22Rv1 (cell line): ENCODE measurements around the gene ZNF506.
A peak's percentile ranks its signal among the peaks of the same experiment; 100 is the strongest.
"Not testable (repeated sequence)": the region's sequence is repeated elsewhere in the genome, so short reads cannot be mapped to it uniquely, and the experiment has no call there.

Experiments used
- H3K27ac ChIP-seq: fragments of 450-650 bp; 2 replicates; pipeline ENCODE4 v1.5.1; 2017
- ZFX ChIP-seq: fragments of 450-650 bp; IDR thresholded peaks from 2 replicates; pipeline ENCODE4 v1.6.1; 2017; ENCODE audit warnings: antibody characterized with exemption, borderline replicate concordance
- TF ChIP-seq, protein P1 (sequence below): fragments of 450-650 bp; IDR thresholded peaks from 2 replicates; pipeline ENCODE4 v1.5.1; 2017; ENCODE audit warnings: mild to moderate bottlenecking

ZNF506 gene

DNA sequence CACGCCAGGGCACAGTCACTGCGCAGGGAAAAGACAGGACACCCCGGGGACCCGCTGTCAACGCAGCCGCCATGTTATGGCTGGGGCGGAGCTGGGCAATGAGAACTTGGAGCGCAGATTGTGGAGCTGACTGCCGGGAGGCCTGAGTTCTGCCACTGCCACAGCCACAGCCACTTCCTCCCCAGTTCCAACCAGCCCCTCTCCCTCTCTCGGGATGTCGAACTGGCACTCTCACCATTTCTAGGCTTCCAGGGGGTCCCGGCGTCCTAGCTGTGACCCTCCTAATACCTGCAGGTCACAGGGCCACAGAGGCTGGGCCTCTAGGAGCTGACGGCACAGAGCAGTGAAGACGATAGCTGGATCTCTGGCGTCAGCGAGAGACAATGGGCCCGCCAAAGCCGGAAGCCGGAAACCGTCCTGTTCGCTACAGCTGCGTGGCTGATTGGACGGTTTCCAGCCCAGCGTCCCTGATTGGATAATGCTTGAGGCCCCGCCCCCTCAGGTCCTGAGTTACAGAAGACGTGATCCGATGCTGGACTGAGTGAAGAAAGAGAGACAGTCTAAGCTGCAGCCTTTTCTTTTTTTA, at the start of gene ZNF506:
TSS of gene ZNF506 (minus strand) at position 385 of the 586 bp plus-strand sequence. CDS start at position 238, 147 bp downstream.
- H3K27ac ChIP-seq, result peak within 1 kb of the TSS; percentile 91
- TF ChIP-seq, protein P1, sequence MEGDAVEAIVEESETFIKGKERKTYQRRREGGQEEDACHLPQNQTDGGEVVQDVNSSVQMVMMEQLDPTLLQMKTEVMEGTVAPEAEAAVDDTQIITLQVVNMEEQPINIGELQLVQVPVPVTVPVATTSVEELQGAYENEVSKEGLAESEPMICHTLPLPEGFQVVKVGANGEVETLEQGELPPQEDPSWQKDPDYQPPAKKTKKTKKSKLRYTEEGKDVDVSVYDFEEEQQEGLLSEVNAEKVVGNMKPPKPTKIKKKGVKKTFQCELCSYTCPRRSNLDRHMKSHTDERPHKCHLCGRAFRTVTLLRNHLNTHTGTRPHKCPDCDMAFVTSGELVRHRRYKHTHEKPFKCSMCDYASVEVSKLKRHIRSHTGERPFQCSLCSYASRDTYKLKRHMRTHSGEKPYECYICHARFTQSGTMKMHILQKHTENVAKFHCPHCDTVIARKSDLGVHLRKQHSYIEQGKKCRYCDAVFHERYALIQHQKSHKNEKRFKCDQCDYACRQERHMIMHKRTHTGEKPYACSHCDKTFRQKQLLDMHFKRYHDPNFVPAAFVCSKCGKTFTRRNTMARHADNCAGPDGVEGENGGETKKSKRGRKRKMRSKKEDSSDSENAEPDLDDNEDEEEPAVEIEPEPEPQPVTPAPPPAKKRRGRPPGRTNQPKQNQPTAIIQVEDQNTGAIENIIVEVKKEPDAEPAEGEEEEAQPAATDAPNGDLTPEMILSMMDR, result no peak
- no peak for TF ChIP-seq ZFX

DNA sequence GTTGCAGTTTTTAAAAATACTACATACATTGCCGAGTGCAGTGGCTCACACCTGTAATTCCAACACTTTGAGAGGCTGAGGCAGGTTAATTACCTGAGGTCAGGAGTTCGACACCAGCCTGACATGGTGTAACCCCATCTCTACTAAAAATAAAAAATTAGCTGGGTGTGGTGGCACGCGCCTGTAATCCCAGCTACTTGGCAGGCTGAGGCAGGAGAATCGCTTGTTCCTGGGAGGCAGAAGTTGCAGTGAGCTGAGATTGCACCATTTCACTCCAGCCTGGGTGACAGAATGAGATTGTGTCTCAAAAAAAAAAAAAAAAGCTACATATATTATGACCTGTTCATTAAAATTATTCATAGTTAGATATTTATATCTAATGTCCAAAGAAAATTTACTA, 48.5 kb upstream of the ZNF506 start:
- H3K27ac ChIP-seq, result not testable (repeated sequence)

DNA sequence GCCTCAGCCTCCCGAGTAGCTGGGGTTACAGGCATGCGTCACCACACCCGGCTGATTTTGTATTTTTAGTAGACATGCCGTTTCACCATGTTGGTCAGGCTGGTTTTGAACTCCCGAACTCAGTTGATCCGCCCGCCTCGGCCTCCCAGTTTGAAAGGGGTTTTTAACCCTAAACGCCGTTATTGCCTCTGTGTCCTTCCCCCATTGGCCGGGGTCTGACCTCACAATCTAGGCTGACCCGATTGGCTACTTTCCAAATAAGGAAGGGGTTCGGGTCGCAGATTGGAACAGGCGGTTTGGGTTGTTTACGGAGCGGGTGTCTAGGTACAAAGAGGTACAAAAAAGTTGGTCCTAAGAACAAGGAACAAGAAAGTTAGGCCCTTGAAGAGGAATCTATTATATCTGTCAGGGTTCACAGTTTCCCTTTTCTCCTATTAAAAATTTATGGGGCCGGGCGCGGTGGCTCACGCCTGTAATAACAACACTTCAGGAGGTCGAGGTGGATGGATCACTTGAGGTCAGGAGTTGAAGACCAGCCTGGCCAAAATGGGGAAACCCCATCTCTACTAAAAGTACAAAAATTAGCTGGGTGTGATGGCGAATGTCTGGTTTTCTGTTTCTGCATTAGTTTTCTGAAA, 45.2 kb upstream of the ZNF506 start:
- peak overlapping the region; percentile 98 for H3K27ac ChIP-seq
- TF ChIP-seq, protein P1, result no peak
- no peak for TF ChIP-seq ZFX

DNA sequence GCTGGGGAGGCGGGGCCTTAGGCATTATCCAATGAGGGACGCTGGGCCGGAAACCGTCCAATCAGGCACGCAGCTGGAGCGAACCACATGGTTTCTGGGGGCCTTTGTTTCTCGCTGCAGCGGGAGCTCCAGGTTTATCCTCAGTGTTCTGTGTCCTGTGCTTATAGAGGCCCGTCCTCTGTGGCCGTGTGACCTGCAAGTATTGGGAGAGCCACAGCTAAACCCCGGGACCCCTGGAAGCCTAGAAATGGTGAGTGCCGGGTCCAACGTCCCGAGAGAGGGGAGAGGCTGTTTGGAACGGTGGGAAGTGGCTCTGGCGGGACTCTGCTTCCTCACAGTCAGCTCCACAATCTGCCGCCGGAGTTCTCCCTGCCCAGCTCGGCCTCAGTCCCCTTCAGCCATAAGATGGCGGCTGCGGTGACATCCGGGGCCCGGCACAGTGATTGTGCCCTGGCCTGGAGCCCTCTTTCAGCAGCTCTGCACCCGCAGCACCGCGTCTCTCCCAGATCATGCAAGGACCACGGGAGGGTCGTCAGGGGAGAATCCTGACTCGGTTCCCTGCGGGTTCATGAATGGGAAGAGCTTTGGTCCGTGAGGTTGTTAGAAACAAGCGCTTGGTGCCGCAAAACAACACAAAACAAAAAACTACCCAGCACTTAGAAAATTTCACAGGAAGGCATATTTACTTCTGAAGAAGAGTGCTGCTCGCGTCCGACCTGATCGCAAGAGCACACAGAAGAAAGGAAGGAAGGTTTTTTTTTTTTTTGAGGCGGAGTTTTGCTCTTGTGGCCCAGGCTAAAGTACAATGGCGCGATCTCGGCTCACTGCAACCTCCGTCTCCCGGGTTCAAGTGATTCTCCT, 44.4 kb upstream of the ZNF506 start, which contains the start of gene ZNF253:
TSS of gene ZNF253 (plus strand) at position 133 of the 861 bp plus-strand sequence. CDS start at position 248, 115 bp downstream.
- H3K27ac ChIP-seq, result peak within 1 kb of the TSS; percentile 98
- TF ChIP-seq, protein P1, result no peak
- TF ChIP-seq ZFX, result no peak

DNA sequence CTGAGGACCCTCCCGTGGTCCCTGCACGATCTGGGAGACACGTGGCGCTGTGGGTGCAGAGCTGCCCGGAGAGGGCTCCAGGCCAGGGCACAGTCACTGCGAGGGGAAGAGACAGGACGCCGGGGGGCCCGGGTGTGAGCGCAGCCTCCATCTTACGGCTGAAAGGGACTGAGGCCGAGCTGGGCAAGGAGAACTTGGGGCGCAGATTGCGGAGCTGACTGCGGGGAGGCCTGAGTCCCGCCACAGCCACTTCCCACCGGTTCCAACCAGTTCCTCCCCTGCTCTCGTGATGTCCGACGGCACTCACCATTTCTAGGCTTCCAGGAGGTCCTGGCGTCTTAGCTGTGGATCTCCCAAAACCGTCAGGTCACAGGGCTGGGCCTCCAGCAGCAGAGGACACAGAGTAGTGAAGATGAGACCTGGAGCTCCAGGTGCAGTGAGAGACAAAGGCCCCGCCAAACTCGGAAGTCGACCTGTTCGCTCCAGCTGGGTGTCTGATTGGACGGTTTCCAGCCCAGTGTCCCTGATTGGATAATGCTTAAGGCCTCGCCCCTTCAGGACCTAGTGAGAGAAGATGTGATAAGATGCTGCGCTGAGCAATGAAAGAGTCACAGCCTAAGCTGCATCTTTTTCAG, 39.3 kb upstream of the ZNF506 start:
- TF ChIP-seq, protein P1, result no peak
- TF ChIP-seq ZFX, result no peak

DNA sequence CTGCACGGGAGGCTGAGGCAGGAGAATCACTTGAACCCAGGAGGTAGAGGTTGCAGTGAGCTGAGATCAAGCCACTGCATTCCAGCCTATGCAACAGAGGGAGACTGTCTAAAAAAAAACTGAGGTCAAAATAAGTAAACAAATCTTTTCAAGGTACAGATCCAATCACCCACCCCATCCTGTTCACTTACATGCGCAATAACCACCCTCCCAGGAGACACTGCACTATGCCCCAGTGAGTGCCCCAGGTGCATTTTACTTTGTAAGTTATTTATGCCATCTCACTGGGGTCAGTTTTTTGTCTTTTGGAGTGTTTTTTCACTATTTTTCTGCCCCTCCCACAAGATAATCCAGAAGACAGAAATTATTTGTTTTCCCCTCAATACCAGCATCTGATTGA, 37.2 kb upstream of the ZNF506 start:
- TF ChIP-seq ZFX, result no peak
- TF ChIP-seq, protein P1, result no peak
- H3K27ac ChIP-seq, result no peak overlapping the region

More for the DNA sequence above, 39.3 kb upstream of the ZNF506 start:
- no peak overlapping the region for H3K27ac ChIP-seq

DNA sequence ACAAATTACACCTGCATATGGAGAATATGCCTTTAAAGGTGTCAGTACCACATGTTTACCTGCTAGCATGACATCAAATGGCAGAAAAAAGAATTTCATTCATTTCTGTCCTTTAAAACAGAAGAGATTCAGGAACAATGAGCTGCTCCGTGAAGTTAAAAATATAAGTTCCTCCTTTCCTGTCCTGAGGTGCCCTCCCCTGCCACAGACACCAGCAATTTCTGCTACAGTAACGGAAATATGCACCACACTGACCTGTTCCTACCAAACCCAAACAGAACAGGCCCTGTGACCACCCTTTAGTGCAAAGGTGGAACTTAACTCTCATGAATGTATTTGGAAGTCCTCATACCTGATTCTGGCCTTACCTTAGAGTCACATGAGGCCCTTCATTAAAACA, 30.2 kb upstream of the ZNF506 start:
- H3K27ac ChIP-seq, result not testable (repeated sequence)
